ENCODE measurements around the gene SIX1. TPM values are rescaled to one million over a fixed set of nuclear protein-coding genes. Genes with fewer than 3 reads are reported as not detected.

Gene SIX1
- total and polyA plus RNA-seq, 2 experiments from 2014 or later: 0.35 to 0.71 TPM

DNA sequence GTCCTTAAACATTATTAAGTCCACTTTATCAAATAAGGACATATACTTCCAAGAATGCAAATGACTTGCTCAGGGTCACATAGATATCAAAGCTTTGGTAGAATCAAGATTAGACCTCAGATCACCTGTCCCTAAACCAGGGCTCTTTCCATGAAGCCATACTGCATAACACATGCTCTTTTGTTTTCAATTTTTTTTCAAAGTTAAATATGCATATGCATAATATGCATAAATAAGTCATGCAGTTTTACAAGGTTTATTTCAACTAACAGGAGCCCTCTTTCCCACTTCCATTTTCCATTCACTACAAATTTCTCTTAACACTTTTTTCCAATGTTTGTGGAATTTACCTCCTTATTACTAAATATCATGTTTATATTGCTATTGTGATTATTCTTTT, 53.1 kb downstream of the SIX1 start (continued):
- TF ChIP-seq, protein P1, sequence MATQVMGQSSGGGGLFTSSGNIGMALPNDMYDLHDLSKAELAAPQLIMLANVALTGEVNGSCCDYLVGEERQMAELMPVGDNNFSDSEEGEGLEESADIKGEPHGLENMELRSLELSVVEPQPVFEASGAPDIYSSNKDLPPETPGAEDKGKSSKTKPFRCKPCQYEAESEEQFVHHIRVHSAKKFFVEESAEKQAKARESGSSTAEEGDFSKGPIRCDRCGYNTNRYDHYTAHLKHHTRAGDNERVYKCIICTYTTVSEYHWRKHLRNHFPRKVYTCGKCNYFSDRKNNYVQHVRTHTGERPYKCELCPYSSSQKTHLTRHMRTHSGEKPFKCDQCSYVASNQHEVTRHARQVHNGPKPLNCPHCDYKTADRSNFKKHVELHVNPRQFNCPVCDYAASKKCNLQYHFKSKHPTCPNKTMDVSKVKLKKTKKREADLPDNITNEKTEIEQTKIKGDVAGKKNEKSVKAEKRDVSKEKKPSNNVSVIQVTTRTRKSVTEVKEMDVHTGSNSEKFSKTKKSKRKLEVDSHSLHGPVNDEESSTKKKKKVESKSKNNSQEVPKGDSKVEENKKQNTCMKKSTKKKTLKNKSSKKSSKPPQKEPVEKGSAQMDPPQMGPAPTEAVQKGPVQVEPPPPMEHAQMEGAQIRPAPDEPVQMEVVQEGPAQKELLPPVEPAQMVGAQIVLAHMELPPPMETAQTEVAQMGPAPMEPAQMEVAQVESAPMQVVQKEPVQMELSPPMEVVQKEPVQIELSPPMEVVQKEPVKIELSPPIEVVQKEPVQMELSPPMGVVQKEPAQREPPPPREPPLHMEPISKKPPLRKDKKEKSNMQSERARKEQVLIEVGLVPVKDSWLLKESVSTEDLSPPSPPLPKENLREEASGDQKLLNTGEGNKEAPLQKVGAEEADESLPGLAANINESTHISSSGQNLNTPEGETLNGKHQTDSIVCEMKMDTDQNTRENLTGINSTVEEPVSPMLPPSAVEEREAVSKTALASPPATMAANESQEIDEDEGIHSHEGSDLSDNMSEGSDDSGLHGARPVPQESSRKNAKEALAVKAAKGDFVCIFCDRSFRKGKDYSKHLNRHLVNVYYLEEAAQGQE (IDR thresholded peaks at IDR 0.05; ENCODE audit: unreplicated experiment): no peak
- TF ChIP-seq, protein P2, sequence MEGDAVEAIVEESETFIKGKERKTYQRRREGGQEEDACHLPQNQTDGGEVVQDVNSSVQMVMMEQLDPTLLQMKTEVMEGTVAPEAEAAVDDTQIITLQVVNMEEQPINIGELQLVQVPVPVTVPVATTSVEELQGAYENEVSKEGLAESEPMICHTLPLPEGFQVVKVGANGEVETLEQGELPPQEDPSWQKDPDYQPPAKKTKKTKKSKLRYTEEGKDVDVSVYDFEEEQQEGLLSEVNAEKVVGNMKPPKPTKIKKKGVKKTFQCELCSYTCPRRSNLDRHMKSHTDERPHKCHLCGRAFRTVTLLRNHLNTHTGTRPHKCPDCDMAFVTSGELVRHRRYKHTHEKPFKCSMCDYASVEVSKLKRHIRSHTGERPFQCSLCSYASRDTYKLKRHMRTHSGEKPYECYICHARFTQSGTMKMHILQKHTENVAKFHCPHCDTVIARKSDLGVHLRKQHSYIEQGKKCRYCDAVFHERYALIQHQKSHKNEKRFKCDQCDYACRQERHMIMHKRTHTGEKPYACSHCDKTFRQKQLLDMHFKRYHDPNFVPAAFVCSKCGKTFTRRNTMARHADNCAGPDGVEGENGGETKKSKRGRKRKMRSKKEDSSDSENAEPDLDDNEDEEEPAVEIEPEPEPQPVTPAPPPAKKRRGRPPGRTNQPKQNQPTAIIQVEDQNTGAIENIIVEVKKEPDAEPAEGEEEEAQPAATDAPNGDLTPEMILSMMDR (conservative IDR thresholded peaks at IDR 0.05; ENCODE audit: low read depth in 2 of 2): no peak
- TF ChIP-seq ZNF331 (CRISPR knock-in tag; IDR thresholded peaks at IDR 0.05; ENCODE audit: low read depth) (no peak), NANOG (IDR thresholded peaks at IDR 0.05; ENCODE audit: borderline replicate concordance) (no peak), JUNB (IDR thresholded peaks at IDR 0.05; ENCODE audit: unreplicated experiment) (no peak), EZH2 (IDR thresholded peaks at IDR 0.05; ENCODE audit: low read depth, unreplicated experiment) (no peak), STAT1 (IDR thresholded peaks at IDR 0.05; ENCODE audit: unreplicated experiment) (no peak), POLR2AphosphoS5 (IDR thresholded peaks at IDR 0.05; ENCODE audit: low read depth) (no peak)
- TF ChIP-seq, protein P3, sequence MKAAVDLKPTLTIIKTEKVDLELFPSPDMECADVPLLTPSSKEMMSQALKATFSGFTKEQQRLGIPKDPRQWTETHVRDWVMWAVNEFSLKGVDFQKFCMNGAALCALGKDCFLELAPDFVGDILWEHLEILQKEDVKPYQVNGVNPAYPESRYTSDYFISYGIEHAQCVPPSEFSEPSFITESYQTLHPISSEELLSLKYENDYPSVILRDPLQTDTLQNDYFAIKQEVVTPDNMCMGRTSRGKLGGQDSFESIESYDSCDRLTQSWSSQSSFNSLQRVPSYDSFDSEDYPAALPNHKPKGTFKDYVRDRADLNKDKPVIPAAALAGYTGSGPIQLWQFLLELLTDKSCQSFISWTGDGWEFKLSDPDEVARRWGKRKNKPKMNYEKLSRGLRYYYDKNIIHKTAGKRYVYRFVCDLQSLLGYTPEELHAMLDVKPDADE (IDR thresholded peaks at IDR 0.05): no peak

DNA sequence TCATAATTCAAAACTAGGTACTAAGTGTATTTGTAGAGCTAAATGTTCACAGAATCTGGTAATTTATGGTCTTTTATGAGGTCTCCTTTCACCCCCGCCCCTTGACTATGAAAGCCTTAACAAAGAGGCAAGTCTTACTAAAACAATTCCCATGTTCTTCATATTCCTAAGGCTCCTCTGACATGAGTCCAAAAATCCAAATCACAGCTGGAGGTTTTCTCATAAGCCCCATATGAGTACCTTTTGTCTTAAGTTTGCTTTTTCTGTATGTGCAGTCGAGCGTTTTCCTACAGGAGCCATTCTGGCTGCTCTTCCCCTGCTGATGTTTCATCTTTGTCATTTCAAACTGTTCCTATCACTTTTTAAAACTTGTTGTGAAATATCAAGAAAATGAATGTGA, 55.2 kb downstream of the SIX1 start:
- DNase-seq (ENCODE audit: low spot score) (no peak), ATAC-seq (no peak)
- TF ChIP-seq CREB1 (CRISPR knock-in tag; IDR thresholded peaks at IDR 0.05; ENCODE audit: low read depth): no peak
- Mint-ChIP-seq H3K27ac (no peak overlapping the region), H3K4me3 (no peak overlapping the region), H3K4me1 (peaks cover 9% of the 10 kb centered on the region; the same call in 2 of the 3 replicates), H3K27me3 (ENCODE audit: insufficient read depth, low read depth, poor library complexity) (no peaks in the 10 kb centered on the region), H3K9me3 (no peaks in the 10 kb centered on the region), H3K36me3 (ENCODE audit: low read depth) (no peaks in the 10 kb centered on the region)
- Histone ChIP-seq H3K4me2 (no peak overlapping the region), H3K27ac (ENCODE audit: low read depth) (no peak overlapping the region), H3K36me3 (ENCODE audit: insufficient read depth) (no peaks in the 10 kb centered on the region), H3K27me3 (ENCODE audit: insufficient read depth) (no peaks in the 10 kb centered on the region), H2AFZ (0 out of 2 replicates have a peak overlapping the region, but pooled peaks have one; percentile 57), H3K4me1 (ENCODE audit: insufficient read depth) (peaks cover 10% of the 10 kb centered on the region), H3K4me3 (no peak overlapping the region), H3F3A (replicated peaks; ENCODE audit: low read depth) (no peaks in the 10 kb centered on the region), H4K20me1 (replicated peaks; ENCODE audit: insufficient read depth) (no peaks in the 10 kb centered on the region), H3K9me2 (ENCODE audit: insufficient read depth) (no peaks in the 10 kb centered on the region), H3K79me2 (replicated peaks; ENCODE audit: insufficient read depth) (no peaks in the 10 kb centered on the region)

Other genes with a start within 250 kb of the SIX1 start
- gene C14orf39, start 163.4 kb downstream of the SIX1 start, total RNA-seq (2014; rRNA removed; shearing (Covaris generic)): 0.28 and 0.78 TPM in 2 replicates
- gene C14orf39, start 163.4 kb downstream of the SIX1 start, polyA plus RNA-seq (2016; fragmentation: Nextera tagmentation; extraction: Ambion mirVana): 3.4 and 5.7 TPM in 2 replicates
- gene SIX6, start 140.3 kb downstream of the SIX1 start, total RNA-seq (2014; rRNA removed; shearing (Covaris generic)): not detected in 2 replicates
- 0.11 TPM in 1 of 2 replicates, not detected in the other for gene SIX6, start 140.3 kb downstream of the SIX1 start, polyA plus RNA-seq (2016; fragmentation: Nextera tagmentation; extraction: Ambion mirVana)
- gene SIX4, start 74.9 kb upstream of the SIX1 start, total RNA-seq (2014; rRNA removed; shearing (Covaris generic)): 46.9 and 50.2 TPM in 2 replicates
- 6.2 and 6.6 TPM in 2 replicates for gene SIX4, start 74.9 kb upstream of the SIX1 start, polyA plus RNA-seq (2016; fragmentation: Nextera tagmentation; extraction: Ambion mirVana)
- 51.6 and 75.3 TPM in 2 replicates for gene MNAT1, start 85.3 kb upstream of the SIX1 start, total RNA-seq (2014; rRNA removed; shearing (Covaris generic))
- gene MNAT1, start 85.3 kb upstream of the SIX1 start, polyA plus RNA-seq (2016; fragmentation: Nextera tagmentation; extraction: Ambion mirVana): 83.8 and 85.0 TPM in 2 replicates